Stomach smooth muscle (tissue), 2 donors: ENCODE results near the gene BAZ2B.
"Not testable (repeated sequence)": the region's sequence is repeated elsewhere in the genome, so short reads cannot be mapped to it uniquely, and the experiment has no call there.

ENCODE experiments used
- H3K27ac ChIP-seq: one replicate; pipeline ENCODE4 v1.7.0; 2013; ENCODE audit warnings: mild to moderate bottlenecking, low read length, inconsistent platforms
- H3K27me3 ChIP-seq, 2 donors: one replicate each; pipeline ENCODE4 v1.7.0; 2013; ENCODE audit warnings: low read length in 2 of 2; ENCODE audit not compliant: insufficient read depth in 2 of 2, control insufficient read depth in 1 of 2
- H3K36me3 ChIP-seq, 2 donors: one replicate each; pipeline ENCODE4 v1.7.0; 2013; ENCODE audit warnings: low read length in 2 of 2; ENCODE audit not compliant: control insufficient read depth in 2 of 2, insufficient read depth in 2 of 2
- H3K4me1 ChIP-seq: one replicate; pipeline ENCODE4 v1.7.0; 2013; ENCODE audit warnings: low read length; ENCODE audit not compliant: control insufficient read depth, insufficient read depth
- H3K4me3 ChIP-seq, 2 donors: one replicate each; pipeline ENCODE4 v1.7.0; 2013; ENCODE audit warnings: low read length in 2 of 2
- H3K9ac ChIP-seq, 2 donors: one replicate each; pipeline ENCODE4 v1.7.0; 2013; ENCODE audit warnings: low read length in 2 of 2, mild to moderate bottlenecking in 1 of 2
- H3K9me3 ChIP-seq, 2 donors: one replicate each; pipeline ENCODE4 v1.7.0; 2013; ENCODE audit warnings: low read length in 2 of 2; ENCODE audit not compliant: control insufficient read depth in 2 of 2
- donor health status: healthy.
- donor health status: Pancreatic carcinoma.

Gene BAZ2B

GRCh38 chr2:159419403-159419802 lies 196.9 kb downstream of the BAZ2B start:
- H3K4me1 ChIP-seq = no peaks in the 10 kb centered on the region
- H3K9me3 ChIP-seq = no peaks in the 10 kb centered on the region
- peaks cover 0 to 3% of the 10 kb centered on the region in 2 donors for H3K36me3 ChIP-seq
- H3K9ac ChIP-seq = no peak overlapping the region
- H3K27ac ChIP-seq = no peak overlapping the region
- no peaks in the 10 kb centered on the region for H3K27me3 ChIP-seq
- no peak overlapping the region for H3K4me3 ChIP-seq

GRCh38 chr2:159411460-159411859 lies 204.9 kb downstream of the BAZ2B start:
- Histone ChIP-seq H3K27me3 (no peaks in the 10 kb centered on the region), H3K4me3 (no peak overlapping the region), H3K27ac (no peak overlapping the region), H3K4me1 (no peaks in the 10 kb centered on the region), H3K9me3 (no peaks in the 10 kb centered on the region), H3K36me3 (peaks cover 0 to 8% of the 10 kb centered on the region in 2 donors), H3K9ac (no peak overlapping the region)

- Histone ChIP-seq H3K36me3 (peaks cover 5 to 13% of the 10 kb centered on the region in 2 donors), H3K27me3 (no peaks in the 10 kb centered on the region), H3K9me3 (no peaks in the 10 kb centered on the region), H3K9ac (no peak overlapping the region), H3K4me3 (no peak overlapping the region), H3K4me1 (no peaks in the 10 kb centered on the region), H3K27ac (no peak overlapping the region)
Measured at GRCh38 chr2:159410276-159410675, 206.1 kb downstream of the BAZ2B start.

- no peaks in the 10 kb centered on the region for H3K27me3 ChIP-seq
- H3K36me3 ChIP-seq = peaks cover 7 to 13% of the 10 kb centered on the region in 2 donors
- no peak overlapping the region for H3K4me3 ChIP-seq
- no peak overlapping the region for H3K9ac ChIP-seq
- no peak overlapping the region for H3K27ac ChIP-seq
- H3K4me1 ChIP-seq = no peaks in the 10 kb centered on the region
- H3K9me3 ChIP-seq = no peaks in the 10 kb centered on the region
Measured at GRCh38 chr2:159409116-159409800, 207.1 kb downstream of the BAZ2B start.

GRCh38 chr2:159402790-159403189 lies 213.6 kb downstream of the BAZ2B start:
- Histone ChIP-seq H3K4me1 (no peaks in the 10 kb centered on the region), H3K9ac (no peak overlapping the region), H3K27me3 (no peaks in the 10 kb centered on the region), H3K36me3 (peaks cover 9% of the 10 kb centered on the region in 2 donors), H3K4me3 (no peak overlapping the region), H3K9me3 (no peaks in the 10 kb centered on the region), H3K27ac (no peak overlapping the region)

GRCh38 chr2:159402160-159402559 lies 214.2 kb downstream of the BAZ2B start:
- H3K9me3 ChIP-seq, H3K36me3 ChIP-seq, H3K4me1 ChIP-seq, H3K27me3 ChIP-seq, H3K9ac ChIP-seq, H3K27ac ChIP-seq, H3K4me3 ChIP-seq: not testable (repeated sequence)

- H3K9me3 ChIP-seq = no peaks in the 10 kb centered on the region
- no peaks in the 10 kb centered on the region for H3K4me1 ChIP-seq
- H3K27ac ChIP-seq = no peak overlapping the region
- H3K9ac ChIP-seq = no peak overlapping the region
- no peak overlapping the region for H3K4me3 ChIP-seq
- peaks cover 3% of the 10 kb centered on the region in 2 donors for H3K36me3 ChIP-seq
- H3K27me3 ChIP-seq = no peaks in the 10 kb centered on the region
Measured at GRCh38 chr2:159399716-159400415, 216.5 kb downstream of the BAZ2B start.

- Histone ChIP-seq H3K9me3 (no peaks in the 10 kb centered on the region), H3K4me3 (no peak overlapping the region), H3K9ac (no peak overlapping the region), H3K4me1 (no peaks in the 10 kb centered on the region), H3K27me3 (no peaks in the 10 kb centered on the region), H3K36me3 (peaks cover 0 to 3% of the 10 kb centered on the region in 2 donors), H3K27ac (no peak overlapping the region)
Measured at GRCh38 chr2:159396799-159397198, 219.5 kb downstream of the BAZ2B start.

- no peak overlapping the region for H3K9ac ChIP-seq
- H3K36me3 ChIP-seq = peaks cover 14 to 23% of the 10 kb centered on the region in 2 donors
Measured at GRCh38 chr2:159382447-159383028, 233.8 kb downstream of the BAZ2B start.

GRCh38 chr2:159381574-159381973 lies 234.8 kb downstream of the BAZ2B start:
- Histone ChIP-seq H3K4me3 (no peak overlapping the region), H3K36me3 (peaks cover 14 to 27% of the 10 kb centered on the region in 2 donors), H3K4me1 (no peaks in the 10 kb centered on the region), H3K27me3 (no peaks in the 10 kb centered on the region), H3K9me3 (no peaks in the 10 kb centered on the region), H3K27ac (no peak overlapping the region), H3K9ac (no peak overlapping the region)

More at GRCh38 chr2:159382447-159383028, 233.8 kb downstream of the BAZ2B start:
- H3K9me3 ChIP-seq = no peaks in the 10 kb centered on the region
- H3K27me3 ChIP-seq = no peaks in the 10 kb centered on the region
- H3K27ac ChIP-seq = no peak overlapping the region
- no peaks in the 10 kb centered on the region for H3K4me1 ChIP-seq
- H3K4me3 ChIP-seq = no peak overlapping the region
